Adrenal gland (tissue), 12 donors: ENCODE results near the gene LRRD1. TPM values are rescaled to one million over a fixed set of nuclear protein-coding genes. Genes with fewer than 3 reads are reported as not detected.
"Not testable (repeated sequence)": the region's sequence is repeated elsewhere in the genome, so short reads cannot be mapped to it uniquely, and the experiment has no call there.

Experiments used
- DNase-seq, 7 donors: peaks; one replicate each; pipeline ENCODE4 v3.0.0-alpha.2; 2019 to 2020
- H3K27ac ChIP-seq, 5 donors: fragments of 200-600 bp; sonication (generic) in 4 of 5; 1 replicate in 3 of 5; 2 replicates in 2 of 5; pipeline versions ENCODE4 v1.5.1 to v1.8.0; 2016 to 2020; ENCODE audit warnings: mild to moderate bottlenecking in 1 of 5
- H3K27me3 ChIP-seq: fragments of 200-600 bp; 2 replicates; pipeline ENCODE4 v1.8.0; 2021
- H3K36me3 ChIP-seq, 2 donors: fragments of 200-600 bp; replicated peaks in 1 of 2; 1 replicate in 1 of 2; 2 replicates in 1 of 2; pipeline versions ENCODE4 v1.5.1 to v1.8.0; 2018 to 2022
- H3K4me1 ChIP-seq, 2 donors: fragments of 200-600 bp; replicated peaks in 1 of 2; 1 replicate in 1 of 2; 2 replicates in 1 of 2; pipeline versions ENCODE4 v1.5.1 to v1.8.0; 2018 to 2021
- H3K4me3 ChIP-seq, 4 donors: fragments of 200-600 bp; sonication (generic) in 3 of 4; one replicate each; pipeline ENCODE4 v1.5.1; 2016 to 2018
- H3K9me3 ChIP-seq, 3 donors: fragments of 200-600 bp; sonication (generic) in 1 of 3; replicated peaks in 1 of 3; 1 replicate in 2 of 3; 2 replicates in 1 of 3; pipeline versions ENCODE4 v1.5.1 to v1.8.0; 2016 to 2021
- CTCF ChIP-seq, 6 experiments: fragments of 450-650 bp in 4 of 6; fragments of 200-600 bp in 2 of 6; sonication (generic) in 1 of 6; IDR thresholded peaks; 1 replicate in 5 of 6; 2 replicates in 1 of 6; pipeline versions ENCODE4 v1.5.1 to v1.8.0; 2016 to 2021; ENCODE audit warnings: antibody characterized with exemption in 6 of 6, mild to moderate bottlenecking in 2 of 6, moderate library complexity in 1 of 6
- POLR2A ChIP-seq, 2 donors: fragments of 450-650 bp; IDR thresholded peaks; one replicate each; pipeline ENCODE4 v1.6.1; 2017; ENCODE audit warnings: antibody characterized with exemption in 2 of 2, mild to moderate bottlenecking in 2 of 2, moderate library complexity in 1 of 2
- WGBS, 4 donors: extraction: QIAGEN DNeasy Blood & Tissue Kit in 2 of 4; methylation state at CpG; one replicate each; pipeline versions ENCODE4 v1.1.5 to v1.1.7; 2013 to 2017; 5-methylcytosine and 5-hydroxymethylcytosine counted together
- intact Hi-C, 2 donors: fragments of 100-400 bp; cut with DNase I; formaldehyde crosslinking; loops; one replicate each; pipeline versions ENCODE4 v1.14.1 to v1.15.0; 2022 to 2023
- polyA plus RNA-seq, 3 donors: library from polyadenylated mRNA; stranded (reverse); fragments of 200-250 nt in 2 of 3; fragments of 350-450 nt in 1 of 3; fragmentation: Illumina TruSeq in 1 of 3; extraction: RNeasy Lipid Tissue Mini Kit (QIAGEN cat#74804) in 1 of 3; gene quantifications; one replicate each; pipeline ENCODE4 v1.2.3, GENCODE V29; 2013 to 2014
- total RNA-seq, 9 donors: library from RNA; depleted of rRNA in 4 of 9; stranded (reverse); fragments of >200 nt in 4 of 9; fragments of 120-200 nt in 1 of 9; fragmentation: NEBNext Ultra II Directional in 1 of 9; extraction: Animal tissue kit (Norgen Biotek cat#: 25700) in 1 of 9; gene quantifications; one replicate each; pipeline versions ENCODE4 v1.1.0 to v1.2.4, GENCODE V29; 2013 to 2023
- donor health status: healthy with polysubstance abuse.
- donor health status: Bipolar disorder and iron deficiency.
- donor health status: DM: yes; HTN: yes; CAD: no.
- donor health status: DM: no; HTN: no; CAD: no.
- donor health status: DM: no; HTN: no; CAD: no.
- donor health status: DM: yes; HTN: yes; CAD: no.

Gene LRRD1
- total and polyA plus RNA-seq, 12 donors, result 0.07 to 0.50 (median 0.17) TPM; not detected in 4

- Histone ChIP-seq H3K4me3 (no peak overlapping the region), H3K9me3 (no peaks in the 10 kb centered on the region), H3K27ac (no peak overlapping the region), H3K27me3 (no peaks in the 10 kb centered on the region), H3K4me1 (no peaks in the 10 kb centered on the region), H3K36me3 (no peaks in the 10 kb centered on the region)
- no peak for DNase-seq
- WGBS, 4 donors, result 93 to 98% (median 93%) methylated on average over 4 to 5 of the region's 5 CpGs
- TF ChIP-seq CTCF (IDR thresholded peaks at IDR 0.05) (no peak), POLR2A (IDR thresholded peaks at IDR 0.05) (no peak)
- intact Hi-C loops, result no loop called here
These were observed 29.2 kb downstream of the LRRD1 start for GRCh38 chr7:92149736-92150239.

GRCh38 chr7:92143192-92143880 is 35.6 kb downstream of the LRRD1 start:
- DNase-seq, H3K4me3 ChIP-seq, H3K9me3 ChIP-seq, H3K27me3 ChIP-seq, H3K36me3 ChIP-seq, H3K4me1 ChIP-seq, H3K27ac ChIP-seq, intact Hi-C loops: not testable (repeated sequence)
- WGBS, 4 donors, result 87 to 91% (median 90%) methylated on average over 7 to 50 of the region's 50 CpGs

GRCh38 chr7:92142791-92143190 is 36.2 kb downstream of the LRRD1 start:
- H3K9me3 ChIP-seq, H3K27ac ChIP-seq, DNase-seq, intact Hi-C loops, H3K4me1 ChIP-seq, H3K4me3 ChIP-seq, H3K36me3 ChIP-seq, H3K27me3 ChIP-seq: not testable (repeated sequence)
- WGBS, 4 donors, result 91 to 95% (median 92%) methylated on average over 5 to 9 of the region's 9 CpGs

- no peaks in the 10 kb centered on the region for H3K27me3 ChIP-seq
- H3K4me3 ChIP-seq, result no peak overlapping the region
- H3K9me3 ChIP-seq, result no peaks in the 10 kb centered on the region
- H3K4me1 ChIP-seq, result no peaks in the 10 kb centered on the region
- no peak overlapping the region for H3K27ac ChIP-seq
- intact Hi-C loops, result no loop called here
- 92 to 96% (median 94%) methylated on average over 7 of the region's 7 CpGs for WGBS, 4 donors
- H3K36me3 ChIP-seq, result no peaks in the 10 kb centered on the region
- TF ChIP-seq CTCF (IDR thresholded peaks at IDR 0.05), result no peak
- DNase-seq, result no peak
These were observed 37.8 kb downstream of the LRRD1 start for GRCh38 chr7:92141161-92141560.

GRCh38 chr7:92137557-92137956 is 41.4 kb downstream of the LRRD1 start:
- intact Hi-C loops, result loop anchor here in 1 of 2 donors (10.0 kb wide), 1 partner anchor 253 kb away; the partner anchor contains the start of gene MTERF1
- H3K27me3 ChIP-seq, result no peaks in the 10 kb centered on the region
- H3K9me3 ChIP-seq, result no peaks in the 10 kb centered on the region
- H3K36me3 ChIP-seq, result no peaks in the 10 kb centered on the region
- DNase-seq, result no peak
- H3K4me3 ChIP-seq, result no peak overlapping the region
- peaks cover 5 to 15% of the 10 kb centered on the region in 2 donors for H3K4me1 ChIP-seq
- H3K27ac ChIP-seq, result no peak overlapping the region
- WGBS, 4 donors, result 46 to 53% (median 50%) methylated on average over 2 of the region's 2 CpGs
- TF ChIP-seq CTCF (IDR thresholded peaks at IDR 0.05) (no peak), POLR2A (IDR thresholded peaks at IDR 0.05) (no peak)
